Immature natural killer cell (primary cell): ENCODE results near the gene COX14. TPM values are rescaled to one million over a fixed set of nuclear protein-coding genes. Genes with fewer than 3 reads are reported as not detected.

Source experiments
- DNase-seq, 3 donors: peaks; one replicate each; pipeline ENCODE4 v3.0.0; 2022; ENCODE audit warnings: mixed read lengths in 1 of 3
- H3K27ac Mint-ChIP-seq, 6 donors: one replicate each; pipeline ENCODE4 v1.8.0; 2020; ENCODE audit warnings: mixed read lengths in 6 of 6, mild to moderate bottlenecking in 5 of 6, inconsistent platforms in 4 of 6, moderate library complexity in 3 of 6
- H3K27me3 Mint-ChIP-seq, 3 donors: one replicate each; pipeline ENCODE4 v1.8.0; 2020 to 2021; ENCODE audit warnings: low read depth in 3 of 3, mild to moderate bottlenecking in 3 of 3, mixed read lengths in 3 of 3, moderate library complexity in 3 of 3, inconsistent platforms in 1 of 3
- H3K36me3 Mint-ChIP-seq, 3 donors: one replicate each; pipeline ENCODE4 v1.8.0; 2020; ENCODE audit warnings: mixed read lengths in 3 of 3, inconsistent platforms in 2 of 3, mild to moderate bottlenecking in 2 of 3
- H3K4me1 Mint-ChIP-seq, 2 donors: one replicate each; pipeline ENCODE4 v1.8.0; 2020; ENCODE audit warnings: inconsistent platforms in 2 of 2, mild to moderate bottlenecking in 2 of 2, mixed read lengths in 2 of 2, moderate library complexity in 1 of 2
- H3K4me3 Mint-ChIP-seq, 5 donors: one replicate each; pipeline ENCODE4 v1.8.0; 2020; ENCODE audit warnings: mild to moderate bottlenecking in 5 of 5, mixed read lengths in 5 of 5, inconsistent platforms in 3 of 5, moderate library complexity in 3 of 5
- H3K9me3 Mint-ChIP-seq, 6 donors: one replicate each; pipeline ENCODE4 v1.8.0; 2020; ENCODE audit warnings: mild to moderate bottlenecking in 6 of 6, mixed read lengths in 6 of 6, inconsistent platforms in 4 of 6, moderate library complexity in 3 of 6
- polyA plus RNA-seq, 3 donors: library from polyadenylated mRNA; unstranded; fragments of 300-500 nt; fragmentation: Illumina TruSeq; gene quantifications; one replicate each; pipeline ENCODE4 v1.2.3, GENCODE V29; 2021

The COX14 gene
- polyA plus RNA-seq, 3 donors from 2014 or later, result 191 to 270 (median 256) TPM

- H3K4me3 Mint-ChIP-seq, result peak overlapping the region; percentile 49 to 92 (median 63)
- DNase-seq, result no peak
- H3K27me3 Mint-ChIP-seq, result peaks cover 0 to 10% (median 0%) of the 10 kb centered on the region in 3 donors
- no peaks in the 10 kb centered on the region for H3K36me3 Mint-ChIP-seq
- no peaks in the 10 kb centered on the region for H3K9me3 Mint-ChIP-seq
- H3K4me1 Mint-ChIP-seq, result peaks cover 30 to 43% of the 10 kb centered on the region in 2 donors
- peak overlapping the region; percentile 8 to 85 (median 32) for H3K27ac Mint-ChIP-seq
These were observed 52.9 kb downstream of the COX14 start for GRCh38 chr12:50164963-50165362.

- Mint-ChIP-seq H3K4me1 (peaks cover 25 to 33% of the 10 kb centered on the region in 2 donors), H3K4me3 (peak overlapping the region; percentile 91 to 97 (median 93)), H3K36me3 (no peaks in the 10 kb centered on the region), H3K9me3 (no peaks in the 10 kb centered on the region), H3K27ac (peak overlapping the region; percentile 89 to 99 (median 94)), H3K27me3 (peaks cover 0 to 10% (median 0%) of the 10 kb centered on the region in 3 donors)
- no peak for DNase-seq
These were observed 54.7 kb downstream of the COX14 start for GRCh38 chr12:50166799-50167048.

GRCh38 chr12:50167049-50167828 is 55.2 kb downstream of the COX14 start, which contains the start of gene CERS5:
TSS of gene CERS5 (minus strand) at chr12:50167369. CDS start at chr12:50167297, 72 bp downstream.
- Mint-ChIP-seq H3K4me1 (peaks cover 25 to 33% of the 10 kb centered on the region in 2 donors), H3K9me3 (no peaks in the 10 kb centered on the region), H3K27me3 (peaks cover 0 to 10% (median 0%) of the 10 kb centered on the region in 3 donors), H3K27ac (peak within 1 kb of the TSS; percentile 89 to 99 (median 94)), H3K4me3 (peak within 1 kb of the TSS; percentile 91 to 97 (median 93)), H3K36me3 (no peaks in the 10 kb centered on the region)
- peak; percentile 98 for DNase-seq

Other genes with a start within 250 kb of the COX14 start
- gene FAIM2, start 208.3 kb upstream of the COX14 start, polyA plus RNA-seq, result 1 to 10 TPM in 1 of 3 donors, under 1 TPM in 1, not detected in 1; 0.77 to 1.8 TPM
- gene AQP2, start 161.5 kb upstream of the COX14 start, polyA plus RNA-seq, result not detected
- not detected for gene AQP5, start 150.4 kb upstream of the COX14 start, polyA plus RNA-seq
- not detected for gene AQP6, start 139.3 kb upstream of the COX14 start, polyA plus RNA-seq
- gene RACGAP1, start 86.7 kb upstream of the COX14 start, polyA plus RNA-seq, result 10 to 100 TPM; 11.6 to 20.9 (median 12.4) TPM
- gene ASIC1, start 54.6 kb upstream of the COX14 start, polyA plus RNA-seq, result not detected
- gene SMARCD1, start 26.9 kb upstream of the COX14 start, polyA plus RNA-seq, result 10 to 100 TPM; 14.2 to 22.4 (median 15.5) TPM
- under 1 TPM in 1 of 3 donors, not detected in 2; 0.07 TPM for gene GPD1, start 8.2 kb upstream of the COX14 start, polyA plus RNA-seq
- 100 to 1,000 TPM in 1 of 3 donors, 10 to 100 TPM in 2; 57.2 to 104 (median 64.0) TPM for gene CERS5, start 55.1 kb downstream of the COX14 start, polyA plus RNA-seq
- gene LIMA1, start 171.3 kb downstream of the COX14 start, polyA plus RNA-seq, result 10 to 100 TPM in 1 of 3 donors, 1 to 10 TPM in 2; 4.8 to 10.0 (median 7.0) TPM